OCI-LY3 (cell line): ENCODE results near the gene SLC43A2.

ENCODE experiments used
- EZH2phosphoT487 ChIP-seq: fragments of 200-600 bp; shearing (Covaris generic); IDR thresholded peaks from 2 replicates; pipeline ENCODE4 v1.6.1; 2018; ENCODE audit warnings: antibody characterized with exemption, mixed run types, low read depth
- TF ChIP-seq, protein P1 (sequence below): fragments of 200-600, 300-600 bp; sonication (generic); IDR thresholded peaks from 2 replicates; pipeline ENCODE4 v1.5.1; 2014; ENCODE audit warnings: antibody characterized with exemption, low read length, low read depth

DNA sequence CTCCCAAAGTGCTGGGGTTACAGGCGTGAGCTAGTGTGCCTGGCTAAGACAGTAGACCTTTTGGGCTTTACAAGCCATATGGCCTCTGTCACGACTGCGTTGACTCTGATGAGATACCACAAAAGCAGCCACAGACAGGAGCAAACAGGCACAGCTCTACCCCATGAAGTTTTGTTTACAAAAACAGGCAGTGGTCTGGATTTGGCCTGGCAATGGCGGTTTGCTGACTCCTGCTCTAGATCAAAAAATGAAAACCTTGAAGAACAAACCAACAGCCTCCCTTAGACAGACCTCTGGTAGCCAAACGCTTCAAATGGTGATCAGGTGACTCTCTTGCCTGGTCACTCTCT lies 20.7 kb downstream of the SLC43A2 start:
- TF ChIP-seq, protein P1, sequence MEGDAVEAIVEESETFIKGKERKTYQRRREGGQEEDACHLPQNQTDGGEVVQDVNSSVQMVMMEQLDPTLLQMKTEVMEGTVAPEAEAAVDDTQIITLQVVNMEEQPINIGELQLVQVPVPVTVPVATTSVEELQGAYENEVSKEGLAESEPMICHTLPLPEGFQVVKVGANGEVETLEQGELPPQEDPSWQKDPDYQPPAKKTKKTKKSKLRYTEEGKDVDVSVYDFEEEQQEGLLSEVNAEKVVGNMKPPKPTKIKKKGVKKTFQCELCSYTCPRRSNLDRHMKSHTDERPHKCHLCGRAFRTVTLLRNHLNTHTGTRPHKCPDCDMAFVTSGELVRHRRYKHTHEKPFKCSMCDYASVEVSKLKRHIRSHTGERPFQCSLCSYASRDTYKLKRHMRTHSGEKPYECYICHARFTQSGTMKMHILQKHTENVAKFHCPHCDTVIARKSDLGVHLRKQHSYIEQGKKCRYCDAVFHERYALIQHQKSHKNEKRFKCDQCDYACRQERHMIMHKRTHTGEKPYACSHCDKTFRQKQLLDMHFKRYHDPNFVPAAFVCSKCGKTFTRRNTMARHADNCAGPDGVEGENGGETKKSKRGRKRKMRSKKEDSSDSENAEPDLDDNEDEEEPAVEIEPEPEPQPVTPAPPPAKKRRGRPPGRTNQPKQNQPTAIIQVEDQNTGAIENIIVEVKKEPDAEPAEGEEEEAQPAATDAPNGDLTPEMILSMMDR, result no peak
- no peak for TF ChIP-seq EZH2phosphoT487
